Measurements from ENCODE around the gene TRIM22. TPM values are rescaled to one million over a fixed set of nuclear protein-coding genes. Genes with fewer than 3 reads are reported as not detected.

The TRIM22 gene
- total RNA-seq, 4 donors from 2014 or later, result 10.9 to 64.8 (median 25.4) TPM

GRCh38 chr11:5658318-5658717, 31.3 kb upstream of the TRIM22 start:
- H3K4me1 ChIP-seq, result no peaks in the 10 kb centered on the region
- no peak for DNase-seq
- H3K9me3 ChIP-seq, result no peaks in the 10 kb centered on the region
- no peaks in the 10 kb centered on the region for H3K36me3 ChIP-seq
- H3K4me3 ChIP-seq, result no peak overlapping the region
- intact Hi-C loops (cut with DNase I; ENCODE audit: low total_unique reads), result no loop called here
- no peak overlapping the region for H3K27ac ChIP-seq
- TF ChIP-seq POLR2A (IDR thresholded peaks at IDR 0.05) (no peak), CTCF (IDR thresholded peaks at IDR 0.05) (no peak)
- no peaks in the 10 kb centered on the region for H3K27me3 ChIP-seq

GRCh38 chr11:5663511-5663910, 26.1 kb upstream of the TRIM22 start:
- Histone ChIP-seq H3K27ac (no peak overlapping the region), H3K36me3 (no peaks in the 10 kb centered on the region), H3K4me1 (no peaks in the 10 kb centered on the region), H3K27me3 (no peaks in the 10 kb centered on the region), H3K4me3 (no peak overlapping the region), H3K9me3 (no peaks in the 10 kb centered on the region)
- TF ChIP-seq CTCF (IDR thresholded peaks at IDR 0.05) (no peak), POLR2A (IDR thresholded peaks at IDR 0.05) (no peak)
- DNase-seq, result no peak
- intact Hi-C loops (cut with DNase I; ENCODE audit: low total_unique reads), result no loop called here

- intact Hi-C loops (cut with DNase I; ENCODE audit: low total_unique reads), result no loop called here
- TF ChIP-seq CTCF (IDR thresholded peaks at IDR 0.05), result no peak
- no peak for TF ChIP-seq POLR2A (IDR thresholded peaks at IDR 0.05)
- DNase-seq, result no peak
- Histone ChIP-seq H3K36me3 (no peaks in the 10 kb centered on the region), H3K4me1 (no peaks in the 10 kb centered on the region), H3K27ac (no peak overlapping the region), H3K27me3 (no peaks in the 10 kb centered on the region), H3K4me3 (no peak overlapping the region), H3K9me3 (no peaks in the 10 kb centered on the region)
Observed at GRCh38 chr11:5665051-5665570, 24.5 kb upstream of the TRIM22 start.

- no peaks in the 10 kb centered on the region for H3K9me3 ChIP-seq
- intact Hi-C loops (cut with DNase I; ENCODE audit: low total_unique reads), result no loop called here
- no peaks in the 10 kb centered on the region for H3K36me3 ChIP-seq
- H3K27ac ChIP-seq, result no peak overlapping the region
- no peaks in the 10 kb centered on the region for H3K27me3 ChIP-seq
- no peak for DNase-seq
- H3K4me1 ChIP-seq, result no peaks in the 10 kb centered on the region
- H3K4me3 ChIP-seq, result no peak overlapping the region
- TF ChIP-seq CTCF (IDR thresholded peaks at IDR 0.05), result no peak
- no peak for TF ChIP-seq POLR2A (IDR thresholded peaks at IDR 0.05)
Observed at GRCh38 chr11:5665746-5666401, 23.7 kb upstream of the TRIM22 start.

- H3K27me3 ChIP-seq, result no peaks in the 10 kb centered on the region
- no peaks in the 10 kb centered on the region for H3K4me1 ChIP-seq
- no peaks in the 10 kb centered on the region for H3K9me3 ChIP-seq
- no peak for TF ChIP-seq CTCF (IDR thresholded peaks at IDR 0.05)
- TF ChIP-seq POLR2A (IDR thresholded peaks at IDR 0.05), result no peak
- intact Hi-C loops (cut with DNase I; ENCODE audit: low total_unique reads), result no loop called here
- no peaks in the 10 kb centered on the region for H3K36me3 ChIP-seq
- no peak overlapping the region for H3K27ac ChIP-seq
- H3K4me3 ChIP-seq, result no peak overlapping the region
- no peak for DNase-seq
Observed at GRCh38 chr11:5666402-5666793, 23.2 kb upstream of the TRIM22 start.

Data from uterus (tissue), 4 donors.